Measurements from ENCODE around the gene LMO4. TPM values are rescaled to one million over a fixed set of nuclear protein-coding genes. Genes with fewer than 3 reads are reported as not detected.

LMO4 gene
- total and polyA plus RNA-seq, 8 donors, result 10.5 to 35.1 (median 21.2) TPM

DNA sequence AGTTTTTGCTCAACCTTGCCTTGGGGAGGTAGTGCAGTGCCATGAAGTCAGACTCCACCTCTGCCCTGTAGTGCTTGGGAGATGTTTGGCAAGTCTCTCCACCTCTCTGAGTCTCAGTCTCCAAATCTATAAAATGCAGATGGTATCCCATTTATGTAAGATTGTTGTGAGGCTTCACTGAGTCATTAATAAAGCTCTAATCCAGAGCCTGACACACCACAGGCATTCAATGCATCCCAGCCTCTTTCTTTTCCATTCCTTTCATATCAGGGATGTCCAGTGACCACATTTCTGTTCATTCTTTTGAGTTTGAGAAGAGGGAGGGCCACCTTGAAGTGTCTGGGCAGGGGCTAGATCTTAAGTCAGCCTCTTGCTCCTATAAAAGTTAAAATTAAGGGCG, 37.6 kb upstream of the LMO4 start:
- Histone ChIP-seq H3K27ac (no peak overlapping the region), H3K4me1 (no peaks in the 10 kb centered on the region), H3K36me3 (no peaks in the 10 kb centered on the region), H3K9me3 (no peaks in the 10 kb centered on the region), H3K27me3 (no peaks in the 10 kb centered on the region), H3K4me3 (no peak overlapping the region)
- no peak for ATAC-seq
- TF ChIP-seq, protein P1, sequence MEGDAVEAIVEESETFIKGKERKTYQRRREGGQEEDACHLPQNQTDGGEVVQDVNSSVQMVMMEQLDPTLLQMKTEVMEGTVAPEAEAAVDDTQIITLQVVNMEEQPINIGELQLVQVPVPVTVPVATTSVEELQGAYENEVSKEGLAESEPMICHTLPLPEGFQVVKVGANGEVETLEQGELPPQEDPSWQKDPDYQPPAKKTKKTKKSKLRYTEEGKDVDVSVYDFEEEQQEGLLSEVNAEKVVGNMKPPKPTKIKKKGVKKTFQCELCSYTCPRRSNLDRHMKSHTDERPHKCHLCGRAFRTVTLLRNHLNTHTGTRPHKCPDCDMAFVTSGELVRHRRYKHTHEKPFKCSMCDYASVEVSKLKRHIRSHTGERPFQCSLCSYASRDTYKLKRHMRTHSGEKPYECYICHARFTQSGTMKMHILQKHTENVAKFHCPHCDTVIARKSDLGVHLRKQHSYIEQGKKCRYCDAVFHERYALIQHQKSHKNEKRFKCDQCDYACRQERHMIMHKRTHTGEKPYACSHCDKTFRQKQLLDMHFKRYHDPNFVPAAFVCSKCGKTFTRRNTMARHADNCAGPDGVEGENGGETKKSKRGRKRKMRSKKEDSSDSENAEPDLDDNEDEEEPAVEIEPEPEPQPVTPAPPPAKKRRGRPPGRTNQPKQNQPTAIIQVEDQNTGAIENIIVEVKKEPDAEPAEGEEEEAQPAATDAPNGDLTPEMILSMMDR (IDR thresholded peaks at IDR 0.05), result no peak
- DNase-seq, result no peak
- WGBS, 2 donors, result 23 to 45% methylated on average over 1 of the region's 1 CpG
- intact Hi-C loops (cut with DNase I), result loop anchor here in 1 of 3 donors (10.0 kb wide), 1 partner anchor 1014 kb away; no protein-coding TSS in a partner anchor
- FAIRE-seq, result no peak

DNA sequence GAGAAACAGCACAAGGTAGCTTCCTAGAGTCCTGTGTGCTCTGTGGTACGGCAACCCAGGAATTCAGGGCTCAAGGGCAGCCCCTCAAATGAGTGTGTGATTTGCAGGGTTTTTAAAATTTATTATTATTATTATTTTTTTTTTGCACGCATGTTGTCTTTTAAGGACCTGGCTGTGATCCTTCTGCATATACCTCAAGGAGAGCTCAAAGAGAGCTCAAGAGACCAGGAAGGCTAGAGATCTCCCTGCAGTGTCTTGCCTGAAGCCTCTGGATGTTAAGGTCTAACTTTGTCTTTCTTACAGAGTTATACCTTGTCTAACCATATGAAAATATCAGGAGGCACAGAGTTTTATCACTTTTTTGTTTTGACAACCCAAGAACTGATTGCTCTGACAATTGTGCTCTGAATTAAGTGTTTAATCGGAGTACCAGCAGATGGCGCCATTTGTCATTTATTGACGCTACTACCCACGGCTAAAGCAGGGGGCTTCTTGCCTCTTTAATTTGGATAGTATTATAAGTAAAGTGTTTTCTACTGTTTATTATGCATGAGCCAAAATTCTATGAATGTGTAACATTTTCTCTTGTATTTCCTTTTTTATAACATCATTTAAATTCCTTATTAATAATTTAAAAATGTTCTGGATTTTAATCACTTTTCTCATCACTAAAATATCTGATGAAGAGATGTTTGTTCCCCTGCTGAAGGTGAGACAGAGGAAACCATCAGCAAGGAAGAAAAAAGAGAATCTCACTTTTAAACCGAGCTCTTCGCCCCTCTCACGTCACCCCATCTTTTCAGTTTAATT, 35.8 kb upstream of the LMO4 start:
- H3K27me3 ChIP-seq, result no peaks in the 10 kb centered on the region
- H3K4me3 ChIP-seq, result no peak overlapping the region
- TF ChIP-seq, protein P1 (IDR thresholded peaks at IDR 0.05), result peak; percentile 41 to 74 (median 64)
- intact Hi-C loops (cut with DNase I), result loop anchor here in 1 of 3 donors (10.0 kb wide), 1 partner anchor 1012 kb away; no protein-coding TSS in a partner anchor
- 37 to 41% methylated on average over 9 of the region's 9 CpGs for WGBS, 2 donors
- DNase-seq (peak in 3 of 6 donors; percentile 18 to 37 (median 23)), ATAC-seq (peak; percentile 53 to 75 (median 68)), FAIRE-seq (peak; percentile 93)
- no peaks in the 10 kb centered on the region for H3K36me3 ChIP-seq
- H3K4me1 ChIP-seq, result no peaks in the 10 kb centered on the region
- no peak overlapping the region for H3K27ac ChIP-seq
- no peaks in the 10 kb centered on the region for H3K9me3 ChIP-seq

DNA sequence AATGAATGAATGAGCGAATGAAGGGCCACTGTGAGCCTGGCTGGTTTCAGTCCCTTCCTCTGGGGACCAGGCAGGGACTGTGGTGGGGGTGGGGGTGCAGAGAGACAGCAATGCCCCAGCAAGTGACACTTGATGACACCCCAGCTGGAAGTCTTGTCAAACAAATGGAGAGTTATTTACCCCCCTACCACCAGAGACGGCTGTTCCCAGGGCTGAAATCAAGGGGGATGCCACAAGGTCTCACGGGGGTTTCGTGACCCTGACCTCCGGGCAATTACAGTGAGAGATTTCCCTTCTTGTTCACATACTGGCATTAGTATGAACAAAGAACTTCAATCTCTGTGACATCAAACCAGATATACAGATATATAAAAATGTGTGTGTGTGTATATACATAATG, 34.0 kb upstream of the LMO4 start:
- WGBS, 2 donors, result 58 to 65% methylated on average over 5 of the region's 5 CpGs
- H3K4me1 ChIP-seq, result no peaks in the 10 kb centered on the region
- FAIRE-seq (no peak), ATAC-seq (no peak), DNase-seq (no peak)
- intact Hi-C loops (cut with DNase I), result loop anchor here in 1 of 3 donors (10.0 kb wide), 1 partner anchor 1010 kb away; no protein-coding TSS in a partner anchor
- no peak overlapping the region for H3K27ac ChIP-seq
- H3K36me3 ChIP-seq, result no peaks in the 10 kb centered on the region
- no peaks in the 10 kb centered on the region for H3K9me3 ChIP-seq
- H3K4me3 ChIP-seq, result no peak overlapping the region
- TF ChIP-seq, protein P1 (IDR thresholded peaks at IDR 0.05), result no peak
- H3K27me3 ChIP-seq, result no peaks in the 10 kb centered on the region

DNA sequence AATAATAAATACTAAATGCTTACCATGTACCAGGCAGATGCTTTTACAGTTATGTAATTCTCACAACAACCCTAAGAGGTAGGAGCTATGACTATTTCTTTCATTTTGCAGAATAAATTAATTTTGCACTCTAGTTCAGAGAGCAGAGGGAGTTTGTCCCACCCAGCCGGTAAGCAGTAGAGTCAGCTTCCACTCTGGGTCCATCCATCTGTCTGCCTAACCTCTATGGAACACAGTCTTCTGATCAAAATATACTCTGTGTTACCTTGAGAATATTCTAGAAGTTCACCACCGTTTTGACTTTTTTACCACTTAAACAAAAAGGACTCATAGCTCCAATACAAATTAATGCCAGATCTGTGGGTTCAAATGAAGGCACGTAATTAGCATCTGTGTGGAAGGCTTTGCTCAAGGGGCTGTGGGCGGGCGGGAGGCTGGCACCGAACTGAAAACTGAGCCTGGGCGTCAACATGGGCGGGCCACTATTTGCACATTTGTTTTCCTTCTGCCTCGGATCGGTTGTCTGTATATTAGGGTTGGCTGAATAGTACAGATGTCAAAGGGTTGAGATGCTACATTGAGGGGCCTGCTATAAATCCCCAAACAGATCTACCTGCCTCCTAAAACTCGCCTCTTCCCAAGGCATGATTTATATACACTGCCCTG, 33.1 kb upstream of the LMO4 start:
- TF ChIP-seq, protein P1 (IDR thresholded peaks at IDR 0.05), result no peak
- Histone ChIP-seq H3K4me1 (no peaks in the 10 kb centered on the region), H3K27me3 (no peaks in the 10 kb centered on the region), H3K4me3 (no peak overlapping the region), H3K27ac (no peak overlapping the region), H3K9me3 (no peaks in the 10 kb centered on the region), H3K36me3 (no peaks in the 10 kb centered on the region)
- no peak for ATAC-seq
- 48 to 57% methylated on average over 11 of the region's 11 CpGs for WGBS, 2 donors
- no peak for FAIRE-seq
- no peak for DNase-seq
- intact Hi-C loops (cut with DNase I), result loop anchor here in 1 of 3 donors (10.0 kb wide), 1 partner anchor 1009 kb away; no protein-coding TSS in a partner anchor
